ENCODE results near the gene PRAMEF18.
"Not testable (repeated sequence)": the region's sequence is repeated elsewhere in the genome, so short reads cannot be mapped to it uniquely, and the experiment has no call there.

- not testable (repeated sequence) for TF ChIP-seq FOXP2 (optimal IDR thresholded peaks at IDR 0.05; ENCODE audit: control extremely low read depth, extremely low read length, insufficient read depth); EZH2 (IDR thresholded peaks at IDR 0.05); POLR2AphosphoS5 (IDR thresholded peaks at IDR 0.05; ENCODE audit: borderline replicate concordance, low read depth, low read length)
Measured at GRCh38 chr1:13247122-13247521, 21.2 kb upstream of the PRAMEF18 start.

All from SK-N-MC (cell line).